HG03135 (cell line): Measurements from ENCODE around the gene ZNF48.
A peak's percentile ranks its signal among the peaks of the same experiment; 100 is the strongest.

Source experiments
- ATAC-seq: cut with Tn5 transposase; IDR thresholded peaks from one replicate; pipeline ENCODE4 v1.9.1; 2021; ENCODE audit warnings: mild to moderate bottlenecking, moderate library complexity; ENCODE audit not compliant: unreplicated experiment

ZNF48 gene

DNA sequence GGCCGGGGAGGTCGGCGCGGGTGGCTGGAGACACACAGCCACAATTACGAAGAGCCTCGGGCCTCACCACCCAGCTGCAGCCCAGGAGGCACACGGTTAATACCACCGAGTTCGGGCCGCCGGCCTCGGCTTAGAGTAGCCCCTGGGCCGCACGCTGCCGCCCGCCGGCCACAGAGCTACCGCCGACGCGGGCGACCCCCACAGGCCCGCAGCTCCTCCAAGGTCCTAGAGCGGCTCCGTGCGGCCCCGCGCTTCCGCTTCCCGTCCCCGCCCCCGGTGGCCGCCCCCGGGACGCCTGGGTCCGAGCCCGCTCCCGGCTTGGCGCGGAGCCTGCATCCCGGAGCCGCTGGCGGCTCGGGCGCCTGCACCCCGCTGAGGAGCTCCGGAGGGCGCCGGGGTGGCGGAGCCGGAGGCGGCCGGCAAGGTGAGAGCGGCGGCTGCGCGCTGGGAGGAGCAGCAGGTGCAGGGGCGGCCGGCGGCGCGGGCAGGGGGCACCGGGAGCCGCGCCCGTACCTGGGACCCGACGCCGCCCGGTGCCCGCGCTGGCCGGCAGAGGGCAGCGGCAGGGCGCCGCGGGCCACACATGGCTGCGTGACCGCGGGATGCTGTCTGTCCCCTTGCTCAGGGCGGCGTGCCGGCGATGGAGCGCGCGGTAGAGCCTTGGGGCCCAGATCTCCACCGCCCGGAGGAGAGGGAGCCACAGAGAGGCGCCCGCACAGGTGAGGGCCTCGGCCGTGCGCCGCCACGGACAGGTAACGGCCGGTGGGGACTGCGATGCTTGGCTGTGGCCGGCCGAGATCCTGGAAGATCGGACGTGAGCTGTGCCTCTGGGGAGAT, at the start of gene ZNF48:
TSS of gene ZNF48 (plus strand) at position 266 of the 837 bp plus-strand sequence. CDS start at position 641, 375 bp downstream.
- peak; percentile 52 for ATAC-seq

DNA sequence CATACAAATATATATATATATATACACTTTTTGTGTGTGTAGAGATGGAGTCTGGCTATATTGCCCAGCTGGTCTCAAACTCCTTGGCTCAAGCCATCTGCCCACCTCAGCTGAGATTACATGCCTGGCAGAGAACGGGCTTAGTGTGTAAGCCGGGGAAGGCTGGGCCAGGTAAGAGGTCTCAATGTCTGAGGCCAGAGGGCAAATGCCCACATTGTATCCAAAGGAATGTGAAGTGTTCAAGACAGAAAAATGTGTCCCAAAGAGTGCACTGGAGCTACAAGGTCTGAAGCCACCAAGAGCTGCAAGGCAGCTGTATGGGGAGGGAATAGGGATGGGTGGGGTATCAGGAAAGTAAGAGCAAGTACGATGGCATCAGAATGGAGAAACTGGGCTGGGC, 48.9 kb upstream of the ZNF48 start:
- no peak for ATAC-seq

DNA sequence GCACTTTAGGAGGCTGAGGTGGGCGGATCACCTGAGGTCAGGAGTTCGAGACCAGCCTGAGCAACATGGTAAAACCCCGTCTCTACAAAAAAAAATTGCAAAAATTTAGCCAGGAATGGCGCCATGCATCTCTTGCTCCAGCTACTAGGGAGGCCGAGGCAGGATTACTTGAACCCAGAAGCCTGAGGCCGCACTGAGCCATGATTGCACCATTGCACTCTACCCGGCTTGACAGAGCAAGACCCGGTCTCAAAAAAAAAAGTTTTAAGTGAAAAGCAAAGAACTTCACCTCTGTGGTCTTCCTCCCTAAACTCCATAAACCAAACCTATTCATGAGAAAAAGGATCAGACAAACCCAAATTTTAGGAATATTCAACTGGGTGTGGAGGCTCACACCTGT, 47.1 kb upstream of the ZNF48 start:
- no peak for ATAC-seq

DNA sequence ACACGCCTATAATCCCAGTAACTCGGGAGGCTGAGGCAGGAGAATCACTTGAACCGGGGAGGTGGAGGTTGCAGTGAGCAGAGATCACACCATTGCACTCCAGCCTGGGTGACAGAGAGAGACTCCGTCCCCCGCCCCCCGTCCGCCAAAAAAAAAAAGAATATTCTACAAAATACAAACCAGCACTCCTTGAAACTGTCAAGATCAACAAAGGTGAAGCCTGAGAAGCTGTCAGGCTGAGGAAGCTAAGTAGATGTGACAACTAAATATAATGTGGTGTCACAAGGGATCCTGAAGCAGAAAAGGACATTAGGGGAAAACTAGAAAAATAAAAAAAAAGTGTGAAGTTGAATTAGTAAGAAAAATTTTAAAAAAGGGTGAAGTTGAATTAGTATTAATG, 46.3 kb upstream of the ZNF48 start:
- ATAC-seq, result no peak

DNA sequence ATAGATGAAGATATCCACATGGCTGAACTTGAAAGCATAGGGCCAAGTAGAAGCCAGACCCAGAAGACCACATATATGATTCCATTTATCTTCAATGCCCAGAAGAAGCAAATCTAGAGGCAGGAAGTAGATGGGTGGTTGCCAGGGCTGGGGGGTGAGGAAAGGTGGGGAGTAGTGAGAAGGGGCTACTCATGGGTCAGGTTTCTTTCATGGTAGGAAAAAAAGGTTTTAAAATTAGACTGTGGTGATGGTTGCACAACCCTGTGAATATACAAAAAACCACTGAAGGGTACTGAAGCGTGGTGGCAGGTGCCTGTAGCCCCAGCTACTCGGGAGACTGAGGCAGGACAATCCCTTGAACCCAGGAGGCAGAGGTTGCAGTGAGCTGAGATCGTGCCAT, 45.5 kb upstream of the ZNF48 start:
- ATAC-seq, result peak; percentile 40

DNA sequence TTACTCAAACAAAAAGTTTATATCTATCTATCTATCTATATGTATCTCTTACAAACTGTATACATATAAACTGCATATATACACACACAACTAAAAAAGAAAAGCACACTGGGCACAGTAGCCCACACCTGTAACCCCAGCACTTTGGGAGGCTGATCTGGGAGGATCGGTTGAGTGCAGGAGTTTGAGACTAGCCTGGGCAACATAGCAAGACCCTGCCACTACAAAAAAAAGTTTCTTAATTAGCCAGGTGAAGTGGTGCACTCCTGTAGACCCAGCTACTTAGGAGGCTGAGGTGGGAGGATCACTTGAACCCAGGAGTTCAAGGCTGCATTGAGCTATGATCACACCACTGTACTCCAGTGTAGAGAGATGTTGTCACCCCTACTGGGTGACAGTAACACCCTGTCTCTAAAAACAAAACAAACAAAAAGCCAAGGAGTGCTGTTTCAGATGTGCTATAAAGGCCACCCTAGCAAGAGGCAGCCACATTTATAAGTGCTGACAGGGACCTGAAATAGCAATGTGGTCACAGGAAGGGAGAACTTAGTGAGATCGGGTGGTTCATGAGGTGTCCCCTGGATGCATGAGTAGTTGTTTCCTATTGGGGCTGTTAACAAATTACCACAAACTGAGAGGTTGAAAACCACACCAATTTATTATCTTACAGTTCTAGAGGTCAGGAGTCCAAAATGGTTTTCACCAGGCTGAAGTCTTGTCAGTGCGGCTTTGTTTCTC, 44.9 kb upstream of the ZNF48 start:
- ATAC-seq, result peak; percentile 47

DNA sequence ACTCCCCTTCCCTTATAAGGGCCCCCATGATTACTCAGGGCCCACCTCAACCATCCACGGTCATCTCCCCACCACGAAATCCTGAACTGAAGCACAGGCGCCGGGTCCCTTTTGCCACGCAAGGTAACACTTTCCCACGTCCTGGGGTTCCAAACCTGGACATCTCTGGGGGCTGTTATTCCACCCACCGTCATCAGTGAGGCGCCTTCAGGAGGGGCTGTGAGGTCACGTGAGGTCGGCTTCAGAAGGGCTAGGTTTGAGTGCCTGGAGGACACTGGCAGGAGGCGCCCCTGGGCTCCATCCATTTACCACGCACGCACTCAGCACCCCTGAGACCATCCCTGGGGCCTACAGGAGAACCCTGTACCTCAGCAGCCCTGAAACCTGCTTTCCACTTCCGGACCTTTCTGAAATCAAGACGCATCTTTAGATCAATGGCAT, 44.2 kb upstream of the ZNF48 start:
- no peak for ATAC-seq

DNA sequence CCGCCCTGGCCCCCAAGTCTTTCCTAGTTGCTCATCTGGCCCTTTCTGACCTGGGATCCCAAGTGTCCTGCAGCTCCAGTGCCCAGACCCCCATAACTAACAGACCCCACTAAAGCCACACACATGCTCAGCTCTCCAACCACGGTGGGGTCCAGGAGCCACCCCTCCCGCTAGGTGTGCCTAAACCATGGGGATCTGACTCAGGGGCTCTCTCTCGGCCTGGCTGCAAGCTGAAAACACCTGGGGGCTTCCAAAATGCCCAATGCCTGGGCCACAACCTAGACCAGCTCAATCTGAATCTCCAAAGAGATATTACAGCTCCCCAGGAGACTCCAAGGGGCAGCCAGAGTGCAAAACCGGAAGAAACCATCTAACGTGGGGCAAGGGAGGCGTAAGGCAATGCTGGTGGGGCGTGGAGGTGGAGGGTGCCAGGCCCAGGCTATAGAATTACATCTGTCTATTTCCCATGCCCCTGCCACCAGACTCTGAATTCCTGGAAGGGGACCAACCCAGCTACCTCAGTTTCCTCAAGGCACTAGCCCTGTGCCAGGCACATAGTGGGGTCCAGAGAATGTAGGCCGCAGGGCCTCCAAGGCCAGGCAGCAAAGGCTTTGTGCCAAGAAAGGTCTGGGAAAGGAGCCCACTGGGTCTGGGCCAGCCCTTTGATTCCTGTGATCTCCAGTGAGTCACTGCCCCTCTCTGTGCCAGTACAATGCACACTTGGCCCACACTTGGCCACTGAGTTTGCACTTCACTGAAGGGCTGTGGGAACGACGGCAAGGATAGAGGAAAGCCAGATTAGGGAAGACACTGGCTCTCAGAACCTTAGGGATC, 43.4 kb upstream of the ZNF48 start:
- no peak for ATAC-seq

DNA sequence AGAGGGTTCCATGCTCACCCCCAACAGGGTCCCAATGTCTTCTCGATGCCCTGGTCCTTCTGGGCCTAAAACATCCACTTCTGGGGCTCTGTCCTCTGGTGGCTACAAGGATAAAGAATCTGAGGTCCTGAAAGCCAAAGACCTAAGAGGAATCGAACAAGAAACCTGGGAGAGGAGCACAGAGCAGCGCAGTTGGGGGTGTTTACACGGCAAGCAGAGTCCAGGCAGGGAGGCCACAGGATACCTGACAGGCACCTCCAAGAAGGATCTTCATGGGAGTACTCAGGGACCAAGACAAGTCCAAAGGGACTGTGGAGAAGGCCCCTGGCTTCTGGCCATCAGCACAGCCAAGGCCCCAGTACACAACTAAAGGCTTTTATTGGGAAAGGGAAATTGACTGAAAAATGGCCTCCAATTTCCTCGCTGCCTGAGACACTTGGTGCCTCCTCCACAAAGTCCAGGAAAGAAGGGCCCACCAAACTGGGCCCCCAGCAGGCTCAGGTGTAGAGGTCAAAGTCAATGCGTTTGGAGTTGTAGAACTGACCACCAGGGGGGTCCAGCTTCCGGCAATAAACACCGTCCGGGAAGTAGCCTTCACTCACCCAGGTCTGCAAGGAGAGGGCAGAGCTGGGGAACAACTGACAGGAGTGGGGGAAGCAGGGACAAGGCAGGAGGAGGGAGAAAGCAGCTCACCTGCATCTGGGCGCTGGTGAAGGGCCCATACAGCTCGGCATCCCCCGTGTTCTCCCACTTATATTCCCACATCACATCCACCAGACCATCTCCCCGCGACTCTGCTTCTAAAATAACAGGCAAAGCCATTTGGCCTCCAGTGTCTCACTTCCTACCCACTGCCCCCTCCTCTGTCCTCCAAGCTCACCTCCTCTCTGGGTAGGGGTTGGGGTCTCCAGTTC, 42.5 kb upstream of the ZNF48 start:
- no peak for ATAC-seq

DNA sequence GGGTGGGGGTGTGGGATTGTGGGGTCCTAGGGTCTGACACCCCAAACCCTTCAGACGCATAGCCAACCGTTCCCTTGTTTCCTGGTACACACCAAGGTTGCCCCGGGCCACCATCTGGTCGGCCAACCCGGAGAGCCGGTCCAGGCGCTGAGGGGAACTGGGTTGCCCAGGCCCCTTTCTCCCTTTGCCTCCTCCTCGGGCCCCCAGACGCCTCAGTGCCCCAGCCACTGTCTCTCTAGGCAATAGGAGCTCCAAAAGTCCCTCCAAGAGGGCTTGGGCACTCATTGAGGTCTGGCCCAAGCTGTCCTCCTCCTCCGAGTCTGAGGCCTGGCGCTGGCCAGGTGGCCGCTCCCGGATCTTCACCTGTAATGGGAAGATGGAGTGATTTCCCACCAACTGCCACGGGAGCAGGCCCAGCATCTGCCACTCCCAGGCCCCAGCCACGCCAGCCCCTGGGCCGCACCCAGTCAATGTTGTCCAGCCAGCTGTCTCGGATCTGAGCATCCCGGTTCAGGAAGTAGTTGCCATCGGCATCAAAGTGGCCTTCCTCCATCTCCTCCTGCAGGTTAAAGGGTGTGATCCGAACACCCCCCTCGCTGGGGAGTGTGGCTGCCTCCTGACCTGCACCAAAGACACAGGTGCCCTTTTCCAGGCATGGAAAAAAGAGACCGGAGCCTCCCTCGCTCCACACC, 41.6 kb upstream of the ZNF48 start:
- no peak for ATAC-seq

DNA sequence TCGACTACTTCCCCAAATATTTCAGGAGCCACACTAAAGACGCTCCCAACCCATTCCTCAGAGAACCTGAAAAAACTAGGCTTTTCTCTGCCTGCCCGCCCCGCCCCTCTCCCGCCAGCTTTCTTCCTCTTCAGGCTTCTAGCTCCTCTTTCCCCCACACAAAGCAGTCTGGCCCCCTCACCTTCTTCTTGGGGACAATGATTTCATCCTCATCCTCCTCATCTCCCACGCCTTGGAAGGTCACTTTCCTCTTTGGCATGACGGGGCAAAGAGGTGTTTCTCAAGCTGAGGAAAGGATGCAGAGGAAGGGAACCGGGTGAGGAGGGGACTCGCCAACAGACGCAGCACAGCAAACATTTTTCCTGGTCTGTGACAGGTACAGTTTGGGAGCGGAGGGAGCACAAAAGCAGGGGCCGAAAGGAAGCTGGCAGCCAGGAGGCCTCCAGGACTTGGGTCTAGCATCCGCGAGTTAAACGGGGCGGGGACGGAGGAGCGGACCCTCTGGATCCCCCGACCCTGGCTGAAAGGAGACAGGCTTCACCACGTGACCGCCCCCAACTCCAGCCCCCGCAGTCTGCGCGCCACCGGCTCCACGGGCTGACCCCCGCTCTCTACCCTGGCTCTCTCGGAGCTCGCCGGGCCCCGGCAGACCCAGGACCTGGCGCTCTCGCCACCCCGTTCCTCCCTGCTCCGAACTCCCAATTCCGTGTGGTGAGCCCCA, 40.6 kb upstream of the ZNF48 start:
- ATAC-seq, result peak; percentile 9

DNA sequence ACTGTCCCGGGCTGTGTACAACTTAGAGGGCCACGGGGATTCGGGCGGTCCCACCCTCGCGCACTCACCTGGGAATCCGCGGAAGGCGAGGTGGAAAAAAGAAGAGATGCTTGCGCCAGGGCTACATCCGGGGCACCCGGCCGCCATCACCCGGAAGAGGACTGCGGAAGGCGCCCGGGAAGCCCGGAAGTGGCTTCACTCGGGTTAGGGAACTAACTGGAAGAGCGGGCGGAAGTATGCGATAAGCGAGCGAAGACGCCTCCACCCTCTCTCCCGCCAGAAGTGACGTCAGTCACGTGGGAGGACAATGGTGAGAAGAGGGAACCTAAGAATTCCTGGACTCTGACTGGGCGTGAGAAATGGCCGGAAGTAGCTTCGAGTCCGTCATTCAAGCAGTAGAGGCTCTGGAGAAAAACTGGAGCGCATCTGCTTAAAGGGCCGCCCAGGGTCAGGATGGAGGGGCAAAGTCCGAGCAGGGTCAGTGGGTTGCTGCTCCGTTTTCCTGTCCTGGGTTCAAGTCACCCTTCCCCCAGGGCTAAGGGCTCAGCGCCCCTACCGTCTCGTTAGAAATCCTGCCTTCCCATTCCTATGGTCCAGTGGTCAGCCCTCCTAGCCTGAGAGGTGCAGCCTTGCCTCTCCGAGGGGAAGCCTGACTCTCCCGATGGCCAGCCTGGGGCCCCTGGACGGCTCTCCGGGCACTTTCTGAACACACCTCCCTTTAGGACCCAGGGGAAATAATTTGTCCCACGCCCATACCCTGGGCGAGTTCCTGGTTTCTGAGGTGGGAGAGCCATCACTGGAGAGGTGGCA, 39.9 kb upstream of the ZNF48 start, which contains the start of gene CD2BP2:
TSS of gene CD2BP2 (minus strand) at position 165 of the 810 bp plus-strand sequence. CDS start 627 bp downstream, outside the sequence.
- peak; percentile 50 for ATAC-seq

DNA sequence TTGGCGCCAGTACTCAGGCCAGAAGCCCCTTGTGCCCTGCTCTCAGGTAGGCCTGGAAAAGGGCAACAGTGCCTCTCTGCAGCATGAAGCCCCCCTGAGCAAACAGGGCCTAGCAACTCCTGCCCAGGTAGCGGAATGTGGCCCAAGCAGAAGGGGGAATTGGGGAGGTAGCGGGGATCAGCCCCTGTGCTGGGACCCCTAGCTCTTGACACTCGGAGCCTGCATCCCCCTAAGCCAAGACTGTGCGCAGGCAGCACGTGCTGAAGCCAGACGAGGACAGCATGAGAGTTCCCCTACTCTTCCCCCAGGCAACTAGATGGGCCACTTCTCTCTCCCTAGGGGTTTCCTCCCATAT, 39.3 kb upstream of the ZNF48 start:
- no peak for ATAC-seq

DNA sequence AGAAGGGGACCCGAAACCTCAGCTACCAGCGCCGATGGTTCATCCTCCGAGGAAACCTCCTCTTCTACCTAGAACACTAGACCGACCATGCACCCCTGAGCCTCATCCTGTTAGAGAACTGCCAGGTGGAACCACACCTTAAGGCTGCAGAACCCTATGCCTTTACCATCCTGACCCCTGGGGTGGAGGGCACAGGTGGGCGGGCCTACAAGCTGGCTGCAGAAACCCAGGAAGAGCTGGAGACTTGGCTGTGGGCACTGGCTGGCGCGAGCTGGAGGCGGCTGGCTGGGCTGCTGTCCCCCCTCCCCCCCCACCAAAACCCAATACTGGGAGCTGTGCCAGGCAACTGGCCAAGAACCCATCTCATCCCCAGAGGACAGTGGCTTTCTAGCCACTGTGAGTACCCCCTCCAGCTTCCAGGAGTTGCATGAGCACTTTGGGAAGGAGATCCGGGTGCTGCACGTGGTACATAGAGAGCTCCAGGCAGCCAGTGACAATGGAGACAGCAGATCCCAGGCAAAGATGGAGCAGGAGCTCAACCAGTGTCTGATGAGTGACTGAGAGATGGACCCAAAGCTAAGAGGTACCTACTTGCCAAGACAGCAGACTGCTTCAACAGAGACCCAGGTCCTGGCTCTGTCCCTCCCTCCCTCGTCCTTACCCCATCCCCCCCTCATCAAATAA, 38.7 kb upstream of the ZNF48 start:
- no peak for ATAC-seq

DNA sequence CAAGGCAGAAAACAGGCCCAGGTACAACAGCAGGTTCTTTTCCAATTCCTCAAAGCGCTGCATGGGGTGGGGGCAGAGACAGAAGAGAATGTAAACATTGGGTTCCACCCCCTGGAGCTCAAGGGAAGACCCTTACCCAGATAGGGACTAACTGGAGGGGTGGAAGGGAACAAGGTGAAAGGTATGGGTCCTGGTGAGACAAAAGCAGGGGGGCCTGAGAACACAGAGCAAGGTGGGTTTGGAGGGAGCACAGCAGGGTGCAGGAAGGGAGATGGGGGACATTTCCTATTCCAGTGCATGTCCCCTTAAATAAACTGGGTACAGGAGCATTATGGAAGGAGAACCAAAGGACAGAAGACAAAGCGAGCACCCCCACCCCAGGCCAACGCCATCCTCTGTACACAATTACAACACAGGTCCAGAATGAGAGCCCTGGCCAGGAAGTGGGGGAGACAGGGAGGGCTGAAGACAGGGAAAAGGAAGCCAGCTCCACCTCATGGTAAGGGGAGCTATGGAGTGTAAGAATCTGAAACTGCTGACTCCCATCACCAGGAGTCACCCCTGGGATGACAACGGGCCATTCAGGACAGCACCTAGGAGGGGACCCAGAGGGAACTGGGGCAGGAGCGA, 38.0 kb upstream of the ZNF48 start:
- no peak for ATAC-seq

DNA sequence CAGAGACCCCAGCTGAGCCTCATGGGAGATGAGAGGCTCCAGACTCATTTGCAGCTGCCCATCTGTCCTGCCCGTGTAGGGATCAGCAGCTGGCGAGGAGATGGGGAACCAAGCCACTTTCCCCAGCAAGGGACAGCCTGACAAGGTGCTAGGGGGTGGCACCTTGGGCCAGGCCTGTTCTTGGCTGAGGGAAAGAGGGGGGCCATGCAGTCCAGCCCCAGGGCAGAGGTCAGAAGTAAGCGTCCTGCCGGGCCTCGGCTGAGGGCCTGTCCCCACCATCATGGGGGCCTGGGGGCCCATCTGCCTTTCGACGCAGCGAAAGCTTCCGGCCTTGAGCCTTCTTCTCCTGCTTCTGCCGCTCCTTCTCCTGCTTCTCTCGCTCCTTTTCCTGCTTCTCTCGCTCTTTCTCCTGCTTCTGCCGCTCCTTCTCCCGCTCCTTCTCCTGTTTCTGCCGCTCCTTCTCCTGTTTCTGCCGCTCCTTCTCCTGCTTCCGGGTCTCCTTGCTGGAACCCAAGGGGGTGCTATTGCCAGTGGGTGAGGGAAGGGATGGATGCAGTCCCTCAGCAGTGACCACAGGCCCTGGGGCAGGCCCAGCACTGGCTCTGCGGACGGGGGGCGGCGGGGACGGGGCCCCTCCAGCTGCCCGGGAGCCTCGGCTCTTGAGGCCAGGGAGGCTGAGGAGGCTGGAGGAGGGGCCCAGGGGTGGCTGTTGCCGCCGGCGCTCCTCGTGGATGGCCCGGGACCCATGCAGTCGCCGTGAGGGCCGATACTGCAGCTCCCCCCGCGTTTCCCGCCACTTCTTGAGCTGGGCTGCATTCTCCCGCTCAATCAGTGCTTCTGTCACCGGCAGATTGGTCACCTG, 37.3 kb upstream of the ZNF48 start:
- no peak for ATAC-seq
